ENCODE measurements around the gene CADPS. TPM values are rescaled to one million over a fixed set of nuclear protein-coding genes. Genes with fewer than 3 reads are reported as not detected.

The CADPS gene
- total RNA-seq, 1 experiment from 2014 or later: not detected

DNA sequence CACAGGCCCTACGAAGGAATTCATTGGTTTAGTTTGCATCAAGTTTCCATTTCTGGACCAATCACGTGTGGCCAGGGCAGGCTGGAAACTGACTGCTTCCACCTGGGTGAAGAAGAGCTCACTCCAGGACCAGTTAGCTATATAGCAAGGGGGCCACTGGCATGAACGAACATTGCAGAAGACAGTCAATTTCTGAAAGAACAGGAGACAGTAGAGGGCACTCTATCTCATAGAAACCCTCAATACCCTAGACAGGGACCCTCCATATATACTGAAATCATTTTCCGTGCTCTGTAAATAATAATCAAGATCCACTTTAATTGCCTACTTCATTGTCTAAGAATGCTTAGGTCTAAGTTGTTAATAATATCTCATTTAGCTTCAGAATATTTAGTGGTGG lies 215.6 kb downstream of the CADPS start:
- Mint-ChIP-seq H3K4me1 (ENCODE audit: low read depth, unreplicated experiment) (no peaks in the 10 kb centered on the region), H3K4me3 (ENCODE audit: low read depth, unreplicated experiment) (no peak overlapping the region), H3K9me3 (ENCODE audit: low read depth, unreplicated experiment) (no peaks in the 10 kb centered on the region), H3K36me3 (ENCODE audit: insufficient read depth, unreplicated experiment) (no peaks in the 10 kb centered on the region), H3K27ac (ENCODE audit: unreplicated experiment) (no peak overlapping the region), H3K27me3 (ENCODE audit: unreplicated experiment) (peaks cover 39% of the 10 kb centered on the region)
- no peak for DNase-seq
- no TSS peak for BruUV-seq (replicated peaks)
- intact Hi-C loops (cut with micrococcal nuclease; ENCODE audit: unreplicated experiment): loop anchor here (10.0 kb wide), 1 partner anchor 405 kb away; no protein-coding TSS in a partner anchor
- CTCF ChIA-PET: interaction anchor here (0.9 kb wide), 1 partner anchor 579 kb away, joined by 3 read pairs; no protein-coding TSS in a partner anchor
- TF ChIP-seq CTCF (IDR thresholded peaks at IDR 0.05; ENCODE audit: unreplicated experiment): no peak

DNA sequence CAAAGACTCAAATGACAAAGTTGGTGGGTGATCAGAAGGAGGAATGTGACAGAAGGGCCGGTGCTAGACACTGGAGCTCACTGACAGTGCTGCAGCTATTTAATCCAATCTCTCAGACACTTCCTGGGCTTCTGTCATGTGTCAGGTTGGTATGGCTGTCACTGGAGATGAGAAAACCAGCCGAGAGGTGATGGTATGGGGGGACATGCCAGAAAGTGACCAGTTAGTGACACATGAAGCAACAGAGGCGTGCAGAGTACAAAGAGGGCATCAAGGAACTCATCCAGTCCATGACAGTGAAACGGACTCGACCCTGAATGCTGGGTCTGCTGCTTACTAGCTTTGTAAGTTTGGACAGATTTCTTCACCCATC lies 219.5 kb downstream of the CADPS start:
- CTCF ChIA-PET: interaction anchor here (0.6 kb wide), 1 partner anchor 772 kb away, joined by 3 read pairs; no protein-coding TSS in a partner anchor
- intact Hi-C loops (cut with micrococcal nuclease; ENCODE audit: unreplicated experiment): no loop called here
- no TSS peak for BruUV-seq (replicated peaks)
- peaks cover 16% of the 10 kb centered on the region for H3K27me3 Mint-ChIP-seq (ENCODE audit: unreplicated experiment)
- no peaks in the 10 kb centered on the region for H3K9me3 Mint-ChIP-seq (ENCODE audit: low read depth, unreplicated experiment)
- no peaks in the 10 kb centered on the region for H3K4me1 Mint-ChIP-seq (ENCODE audit: low read depth, unreplicated experiment)
- no peaks in the 10 kb centered on the region for H3K36me3 Mint-ChIP-seq (ENCODE audit: insufficient read depth, unreplicated experiment)
- TF ChIP-seq CTCF (IDR thresholded peaks at IDR 0.05; ENCODE audit: unreplicated experiment): no peak
- no peak for DNase-seq
- no peak overlapping the region for H3K4me3 Mint-ChIP-seq (ENCODE audit: low read depth, unreplicated experiment)
- H3K27ac Mint-ChIP-seq (ENCODE audit: unreplicated experiment): no peak overlapping the region

DNA sequence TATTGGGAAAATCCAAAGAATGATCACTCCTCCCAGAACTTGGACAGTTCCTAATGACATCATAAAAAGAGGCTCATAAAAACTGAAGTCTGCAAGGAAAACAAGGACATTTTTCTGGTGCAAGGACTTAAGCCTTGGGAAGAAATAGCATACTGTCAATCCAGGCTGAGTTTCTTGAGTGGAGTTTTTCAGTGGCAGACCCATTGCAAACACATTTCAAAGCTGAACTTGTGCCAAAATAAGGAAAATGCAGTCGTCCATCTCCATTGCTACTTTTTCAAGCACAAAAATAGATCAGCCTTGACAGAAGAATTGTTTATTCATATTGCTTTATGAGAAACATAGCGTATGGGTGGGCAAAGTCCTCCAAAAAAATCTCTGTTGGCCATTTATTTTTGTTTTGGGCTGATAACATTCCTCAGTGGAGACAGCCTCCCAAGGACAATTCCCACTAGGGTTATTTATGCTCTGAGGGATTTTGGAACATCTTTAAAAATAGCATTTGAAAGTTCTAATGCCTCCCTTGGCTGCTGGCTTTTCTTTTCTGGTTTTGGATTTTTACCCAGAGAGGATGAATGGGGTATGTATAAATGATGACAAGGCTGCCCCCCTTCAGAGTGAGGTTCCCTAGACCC lies 220.0 kb downstream of the CADPS start:
- intact Hi-C loops (cut with micrococcal nuclease; ENCODE audit: unreplicated experiment): no loop called here
- TF ChIP-seq CTCF (IDR thresholded peaks at IDR 0.05; ENCODE audit: unreplicated experiment): no peak
- Mint-ChIP-seq H3K9me3 (ENCODE audit: low read depth, unreplicated experiment) (no peaks in the 10 kb centered on the region), H3K4me1 (ENCODE audit: low read depth, unreplicated experiment) (no peaks in the 10 kb centered on the region), H3K27me3 (ENCODE audit: unreplicated experiment) (peaks cover 15% of the 10 kb centered on the region), H3K27ac (ENCODE audit: unreplicated experiment) (no peak overlapping the region), H3K36me3 (ENCODE audit: insufficient read depth, unreplicated experiment) (no peaks in the 10 kb centered on the region), H3K4me3 (ENCODE audit: low read depth, unreplicated experiment) (no peak overlapping the region)
- no TSS peak for BruUV-seq (replicated peaks)
- DNase-seq: no peak
- CTCF ChIA-PET: no interaction called here

DNA sequence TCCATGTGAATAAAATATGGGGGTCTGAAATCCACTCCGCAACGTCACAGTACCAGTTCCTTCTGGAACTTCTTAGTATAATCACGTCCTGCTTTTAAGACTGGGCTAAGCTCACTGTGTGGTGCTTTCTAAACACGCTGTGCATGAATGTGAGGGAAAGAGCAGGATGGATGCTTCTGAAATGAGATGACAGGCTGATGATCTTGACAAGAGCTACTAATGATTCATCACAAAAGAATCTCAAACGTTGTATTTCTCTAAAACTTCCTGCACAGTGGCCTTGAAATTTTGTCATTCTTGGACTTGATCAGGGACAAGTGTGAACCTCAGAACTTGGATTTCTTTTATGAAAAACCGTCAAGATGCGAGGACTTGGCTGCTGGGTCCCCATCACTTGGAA lies 221.4 kb downstream of the CADPS start:
- CTCF ChIA-PET: no interaction called here
- H3K27me3 Mint-ChIP-seq (ENCODE audit: unreplicated experiment): peaks cover 15% of the 10 kb centered on the region
- H3K4me3 Mint-ChIP-seq (ENCODE audit: low read depth, unreplicated experiment): no peak overlapping the region
- H3K36me3 Mint-ChIP-seq (ENCODE audit: insufficient read depth, unreplicated experiment): no peaks in the 10 kb centered on the region
- no peaks in the 10 kb centered on the region for H3K9me3 Mint-ChIP-seq (ENCODE audit: low read depth, unreplicated experiment)
- no peak for TF ChIP-seq CTCF (IDR thresholded peaks at IDR 0.05; ENCODE audit: unreplicated experiment)
- no peaks in the 10 kb centered on the region for H3K4me1 Mint-ChIP-seq (ENCODE audit: low read depth, unreplicated experiment)
- intact Hi-C loops (cut with micrococcal nuclease; ENCODE audit: unreplicated experiment): no loop called here
- DNase-seq: no peak
- H3K27ac Mint-ChIP-seq (ENCODE audit: unreplicated experiment): no peak overlapping the region
- no TSS peak for BruUV-seq (replicated peaks)
